T-helper 1 cell (primary cell): ENCODE data around the gene TES.
"Not testable (repeated sequence)": the region's sequence is repeated elsewhere in the genome, so short reads cannot be mapped to it uniquely, and the experiment has no call there.

Source experiments
- DNase-seq, 5 donors: peaks; one replicate each; pipeline ENCODE4 v3.0.0-alpha.2; 2012 to 2020

Gene TES

DNA sequence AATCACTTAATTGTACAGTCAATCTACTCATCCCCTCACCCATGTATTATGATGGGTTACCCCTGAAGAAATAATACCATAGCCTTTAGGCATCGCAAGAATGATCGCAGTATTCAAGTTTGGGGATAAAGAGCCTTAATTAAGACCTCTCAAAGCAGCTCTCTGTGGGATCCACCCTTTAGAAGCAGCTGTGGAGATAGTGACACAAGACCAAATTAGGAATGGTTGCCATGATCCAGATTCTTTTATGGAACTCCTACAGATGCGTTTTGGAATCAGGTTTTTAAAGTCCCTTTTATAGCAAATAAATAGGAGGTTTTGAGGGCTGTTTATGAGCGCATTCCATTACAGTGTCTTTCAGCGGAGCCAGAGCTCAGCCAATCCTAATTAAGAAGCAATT, 12.2 kb downstream of the TES start:
- no peak for DNase-seq

DNA sequence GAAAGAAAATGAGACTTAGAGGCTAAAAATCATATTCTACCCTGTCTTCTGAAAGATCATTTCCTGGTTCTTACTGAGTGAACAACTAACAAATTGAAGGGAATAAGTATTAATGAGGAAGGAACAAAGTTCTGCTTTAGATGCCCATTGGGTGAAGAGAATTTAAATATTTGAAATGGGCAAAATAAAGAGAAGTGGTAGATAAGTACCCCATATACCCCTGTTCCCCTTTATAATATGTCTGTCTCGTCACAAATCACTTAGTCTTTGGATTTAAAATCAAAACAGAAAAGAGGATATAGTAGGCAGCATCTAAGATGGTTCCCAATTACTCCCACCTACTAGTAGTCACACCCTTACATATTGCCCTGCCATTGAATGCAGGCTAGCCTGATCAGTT, 13.2 kb downstream of the TES start:
- DNase-seq, result no peak

DNA sequence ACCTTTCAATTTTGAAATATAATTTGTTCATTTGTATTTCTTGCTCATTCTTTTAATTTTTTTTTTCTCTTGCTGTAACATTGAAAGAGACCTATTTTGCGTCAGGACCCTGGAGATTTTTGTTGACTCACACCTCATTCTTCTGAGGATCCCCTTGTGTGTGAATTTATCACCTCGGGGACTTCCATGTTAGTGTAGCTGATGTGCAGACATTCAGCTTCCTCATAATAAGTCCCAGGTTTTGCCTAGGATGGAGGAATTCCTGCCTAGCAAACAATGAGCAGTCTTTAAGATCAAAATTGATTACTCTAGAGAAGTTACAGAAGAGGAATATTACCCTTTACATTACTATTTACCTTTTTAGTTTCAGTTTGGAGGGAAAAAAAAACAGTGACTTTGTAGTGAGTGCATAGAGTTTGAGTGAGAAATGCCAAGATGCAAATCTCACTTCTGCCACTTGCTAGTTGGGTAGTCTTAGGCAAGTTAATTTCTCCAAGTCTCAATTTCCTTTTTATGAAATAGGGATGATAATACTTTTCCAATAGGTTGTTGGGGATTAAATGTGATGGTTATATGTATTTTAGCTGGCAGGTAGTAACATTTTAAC, 14.3 kb downstream of the TES start:
- DNase-seq, result no peak

DNA sequence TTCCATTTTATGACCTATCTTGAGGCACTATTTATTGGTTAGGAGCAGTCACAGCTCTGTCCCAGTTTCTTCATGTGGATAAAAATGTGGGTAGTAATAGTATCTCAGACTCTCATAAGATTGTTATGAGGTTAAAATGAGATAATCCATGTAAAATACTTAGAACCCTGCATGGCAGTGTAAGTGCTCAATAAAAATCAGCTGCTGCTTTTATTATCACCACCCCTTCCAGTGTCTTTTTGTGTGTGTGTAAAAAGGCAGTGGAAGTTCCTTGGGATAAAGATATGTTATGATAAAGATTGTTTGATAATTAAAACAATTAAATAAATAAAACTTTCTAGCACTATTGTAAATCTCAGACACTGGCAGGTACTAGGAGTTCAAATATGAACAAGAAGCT, 15.5 kb downstream of the TES start:
- no peak for DNase-seq

DNA sequence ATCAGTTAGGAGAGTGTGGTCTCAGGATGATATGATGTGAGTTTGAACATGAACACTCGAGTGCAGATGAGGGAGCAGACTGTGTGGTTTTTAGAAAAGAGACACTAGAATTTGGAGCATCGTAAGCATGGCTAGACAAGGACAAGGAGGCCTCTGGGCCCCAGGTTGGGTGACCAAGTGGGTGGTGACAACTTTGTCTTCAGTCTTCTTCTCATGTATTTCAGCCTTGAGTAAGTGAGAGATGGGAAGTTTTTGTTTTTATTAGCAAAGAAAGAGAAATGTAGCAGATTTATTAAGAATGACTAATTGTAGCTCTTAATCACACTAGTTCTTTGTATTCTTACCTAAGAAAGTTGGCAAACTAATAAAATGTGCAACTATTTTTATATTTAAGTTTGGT, 16.3 kb downstream of the TES start:
- no peak for DNase-seq

DNA sequence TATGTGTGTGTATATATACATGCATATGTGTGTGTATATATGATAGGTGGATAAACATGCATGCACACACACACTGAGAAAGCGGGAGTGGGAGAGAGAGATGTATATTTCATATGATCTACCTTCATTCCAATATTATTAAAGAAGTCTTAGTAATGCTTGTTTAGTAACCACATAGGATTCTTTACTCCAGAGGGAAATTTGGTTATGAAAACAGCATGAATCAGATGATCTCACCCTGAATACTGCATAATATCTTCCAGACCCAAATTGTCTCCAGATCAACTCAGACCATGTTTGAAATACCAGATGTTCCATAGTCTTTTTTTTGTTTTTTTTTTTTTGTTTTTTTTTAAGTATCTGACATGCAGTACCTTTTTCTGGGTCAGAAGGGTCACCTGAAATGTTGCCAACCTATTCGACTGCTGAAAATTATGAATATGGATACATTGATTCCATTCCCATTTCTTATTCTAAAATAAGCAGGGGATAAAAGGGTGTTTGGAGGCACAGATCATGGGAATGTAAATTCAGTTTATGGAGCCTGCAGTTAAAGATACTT, 17.4 kb downstream of the TES start:
- DNase-seq, result no peak

DNA sequence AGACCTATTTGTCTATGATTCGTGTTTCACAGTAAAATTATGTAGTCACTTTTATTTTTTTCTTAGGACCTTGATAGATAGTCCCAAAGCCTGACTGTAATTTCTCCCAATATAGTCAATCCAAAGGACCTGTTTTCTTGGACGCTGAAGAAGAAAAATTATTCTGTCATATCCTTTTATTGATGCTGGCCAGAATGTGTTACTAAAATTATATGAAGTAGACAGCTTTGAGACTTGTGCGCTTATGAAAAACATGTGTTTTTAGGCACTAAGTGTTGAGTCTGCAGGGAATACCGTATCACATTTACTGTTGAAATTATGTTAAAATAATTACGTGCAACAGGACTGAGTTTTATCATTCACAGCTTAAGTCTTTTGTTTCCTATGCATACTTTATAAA, 17.9 kb downstream of the TES start:
- DNase-seq, result no peak

DNA sequence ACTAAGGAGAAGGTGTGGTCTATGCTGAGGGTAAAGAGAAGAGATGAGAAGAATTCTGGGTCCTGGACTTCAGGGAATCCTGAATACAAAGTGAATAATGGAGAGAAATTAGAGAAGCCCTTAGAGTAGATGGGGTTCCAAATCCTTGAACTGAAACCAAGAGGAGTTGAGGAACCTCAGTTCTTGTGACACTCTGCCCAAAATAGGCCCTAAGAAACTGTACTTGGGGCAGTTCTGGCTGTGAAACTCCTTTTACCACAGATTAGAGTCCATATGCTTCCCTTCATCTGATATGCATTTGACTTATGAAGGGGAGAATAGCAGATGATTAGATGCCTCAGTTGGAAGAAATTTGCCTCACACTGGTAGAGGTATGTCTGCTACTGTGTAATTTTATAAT, 19.0 kb downstream of the TES start:
- no peak for DNase-seq

DNA sequence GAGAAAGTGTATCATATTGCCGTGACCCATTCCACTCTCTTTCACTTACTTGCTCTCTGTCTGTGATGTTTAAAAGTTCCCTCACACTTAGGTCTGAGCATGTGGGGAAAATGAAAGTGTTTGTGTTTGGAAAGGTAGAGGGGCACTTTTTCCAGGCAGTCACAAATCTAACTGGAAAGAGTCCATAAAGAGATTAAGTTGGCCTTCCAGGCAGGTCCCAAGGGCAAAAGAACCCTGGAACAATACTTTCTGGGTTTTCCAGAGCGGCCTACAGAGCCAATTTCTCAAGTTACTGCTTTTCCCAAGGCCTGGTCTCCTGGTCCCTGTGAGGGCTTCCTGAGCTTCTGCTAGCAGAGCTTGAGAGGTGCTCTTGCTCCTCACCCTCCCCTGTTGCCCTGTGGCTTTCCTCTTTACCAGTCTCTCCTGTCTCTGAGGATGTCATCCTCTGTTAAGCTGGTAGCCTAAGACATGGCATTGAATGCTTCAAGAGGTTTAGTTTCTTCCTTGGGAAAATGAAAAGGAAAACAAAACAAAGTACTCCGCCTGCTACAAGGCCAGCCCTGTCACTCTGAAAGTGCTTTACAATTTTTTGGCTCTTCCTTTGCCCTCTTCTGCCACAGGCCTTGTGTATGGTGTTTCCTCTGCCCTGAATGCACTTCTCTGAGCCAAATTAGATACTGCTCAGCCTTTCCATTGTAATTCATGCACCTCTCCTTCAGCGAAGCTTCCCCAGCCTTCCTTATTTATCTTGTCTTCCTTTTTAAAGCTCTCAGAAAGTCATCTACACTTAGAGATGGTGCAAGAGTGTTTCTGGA, 20.1 kb downstream of the TES start:
- no peak for DNase-seq

DNA sequence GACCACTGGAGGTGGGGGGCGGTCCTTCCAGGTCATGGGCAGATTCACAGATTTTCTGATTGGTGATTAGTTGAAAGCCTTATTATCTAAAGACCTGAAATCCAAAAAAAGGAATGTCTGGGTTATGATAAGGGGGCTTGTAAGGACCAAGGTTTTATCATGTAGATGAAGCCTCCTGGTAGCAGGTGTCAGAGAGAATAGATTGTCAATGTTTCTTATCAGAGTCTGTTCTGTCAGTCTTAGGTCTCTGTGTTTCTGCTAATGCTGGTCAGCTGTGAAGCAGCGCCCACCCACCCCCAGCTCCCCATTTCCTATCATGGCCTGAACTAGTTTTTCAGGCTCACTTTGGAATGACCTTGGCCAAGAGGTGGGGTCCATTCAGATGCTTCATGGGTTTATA, 21.2 kb downstream of the TES start:
- DNase-seq, result no peak

DNA sequence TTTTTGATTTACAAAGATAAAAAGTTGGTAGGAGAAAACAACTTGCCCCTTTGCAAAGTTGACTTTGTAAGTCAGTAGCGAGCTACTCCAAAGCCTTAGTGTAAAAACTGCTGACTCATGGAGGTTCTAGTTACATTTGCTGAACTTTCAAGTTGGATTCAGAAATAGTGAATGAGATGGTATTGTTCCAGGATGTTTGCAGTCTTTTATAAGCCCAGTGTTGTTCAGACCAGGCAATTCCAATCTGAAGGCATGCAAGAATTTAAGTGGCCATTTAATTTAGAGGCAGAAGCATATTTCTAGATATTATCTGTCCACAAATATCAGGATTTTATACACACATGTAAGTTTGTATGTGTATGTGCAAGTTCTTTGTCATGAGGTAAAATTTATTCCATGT, 21.6 kb downstream of the TES start:
- no peak for DNase-seq

DNA sequence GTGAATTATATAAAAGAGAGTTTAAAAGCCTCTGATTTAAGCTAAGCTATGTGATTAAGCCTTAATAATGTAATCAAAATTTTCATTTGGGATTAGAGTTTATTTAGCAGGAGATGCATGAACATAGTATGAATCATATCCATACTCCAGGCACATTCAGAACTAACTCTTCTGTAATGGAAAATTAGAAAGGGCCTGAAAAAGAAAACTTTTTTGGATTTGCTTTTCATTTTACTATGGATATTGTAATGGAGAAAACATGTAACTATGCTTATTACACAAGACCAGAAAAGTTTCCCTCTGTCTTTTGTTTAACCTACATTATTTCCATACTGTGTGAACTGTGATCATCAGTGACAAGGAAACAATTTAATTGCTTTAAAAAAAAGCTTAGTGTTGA, 22.0 kb downstream of the TES start:
- DNase-seq, result no peak

DNA sequence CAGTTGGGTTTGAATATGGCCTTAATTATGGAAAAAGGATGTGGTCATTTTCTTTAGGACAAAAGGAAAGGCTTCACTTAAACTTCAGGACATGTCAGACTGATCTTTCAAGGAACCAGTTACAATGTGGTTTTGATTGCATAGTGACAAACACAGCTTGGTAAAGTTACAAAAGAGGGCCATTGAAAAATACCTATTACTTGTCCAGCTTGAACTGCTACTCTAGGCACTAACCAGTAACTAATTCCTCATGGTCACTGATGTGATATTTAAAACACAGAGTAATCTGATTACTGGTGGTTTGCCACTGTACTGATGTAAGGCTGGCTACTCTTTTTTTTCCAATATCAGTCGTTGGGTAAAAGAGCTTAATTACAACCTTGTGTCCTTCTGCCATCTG, 22.6 kb downstream of the TES start:
- no peak for DNase-seq

DNA sequence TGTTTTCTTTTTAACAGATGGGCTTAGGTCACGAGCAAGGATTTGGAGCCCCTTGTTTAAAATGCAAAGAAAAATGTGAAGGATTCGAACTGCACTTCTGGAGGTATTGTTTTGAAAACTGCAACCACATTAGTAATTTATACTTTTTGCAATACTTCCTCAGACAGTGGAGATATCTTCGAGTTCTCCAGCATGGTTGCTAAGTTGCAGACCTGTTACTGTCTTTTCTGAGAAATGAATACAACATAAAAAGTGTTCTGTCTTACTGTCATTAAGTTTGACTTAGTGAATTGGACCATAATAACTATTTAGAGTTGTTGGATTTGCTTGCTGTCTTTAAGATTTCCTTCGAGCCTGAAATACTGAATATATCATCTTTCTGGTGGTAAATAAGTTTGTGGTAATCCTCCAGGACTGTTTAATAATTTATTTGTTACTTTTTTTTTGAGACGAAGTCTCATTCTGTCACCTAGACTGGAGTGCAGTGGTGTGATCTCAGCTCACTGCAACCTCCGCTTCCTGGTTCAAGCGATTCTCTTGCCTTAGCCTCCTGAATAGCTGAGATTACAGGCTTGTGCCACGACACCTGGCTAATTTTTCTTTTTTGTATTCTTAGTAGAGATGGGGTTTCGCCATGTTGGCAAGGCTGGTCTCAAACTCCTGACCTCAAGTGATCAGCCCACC, 24.3 kb downstream of the TES start:
- no peak for DNase-seq

DNA sequence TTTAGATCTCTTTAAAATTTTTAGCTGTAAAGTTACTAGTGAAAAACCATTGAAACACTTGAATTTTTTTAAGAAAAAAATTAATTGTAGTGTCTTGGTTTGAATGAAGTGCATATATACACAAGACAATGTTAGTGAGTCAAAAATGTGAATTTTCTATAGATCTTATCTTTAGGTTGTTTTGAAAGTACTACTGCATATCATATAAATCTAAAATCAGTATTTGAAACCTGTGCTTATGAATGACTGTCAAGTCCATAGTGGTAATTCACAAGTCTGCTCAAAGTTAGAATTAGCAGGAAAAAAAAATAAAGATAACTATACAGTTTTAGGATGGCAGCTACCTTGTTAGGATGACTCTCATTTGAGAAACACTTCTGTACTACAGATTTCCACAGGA, 25.0 kb downstream of the TES start:
- DNase-seq, result no peak

DNA sequence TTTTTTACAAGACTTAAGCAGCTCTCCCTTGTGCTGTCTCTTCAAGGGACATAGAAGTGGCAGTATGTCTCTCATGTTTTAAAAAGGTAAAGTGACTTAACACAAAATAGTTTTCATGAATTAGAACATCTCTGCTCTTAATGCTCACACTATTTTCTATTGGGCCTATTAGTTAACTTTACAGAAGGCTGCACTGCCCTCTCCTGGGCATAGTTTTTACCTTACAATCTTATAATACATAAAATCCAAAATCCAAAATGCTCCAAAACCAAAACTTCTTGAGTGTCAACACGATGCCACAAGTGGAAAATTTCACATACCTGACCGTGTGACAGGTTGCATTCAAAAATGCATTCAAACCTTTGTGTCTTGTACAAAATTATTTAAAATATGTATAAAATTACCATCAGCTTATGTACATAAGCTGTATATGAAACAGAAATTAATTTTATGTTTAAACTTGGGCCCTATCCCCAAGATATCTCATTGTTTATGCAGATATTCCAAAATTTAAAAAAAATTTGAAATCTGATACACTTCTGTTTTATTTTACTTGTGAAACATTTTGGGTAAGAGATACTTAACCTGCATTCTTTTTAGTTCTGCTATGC, 25.8 kb downstream of the TES start:
- DNase-seq, result peak in 4 of 5 donors; percentile 27 to 57 (median 47)

DNA sequence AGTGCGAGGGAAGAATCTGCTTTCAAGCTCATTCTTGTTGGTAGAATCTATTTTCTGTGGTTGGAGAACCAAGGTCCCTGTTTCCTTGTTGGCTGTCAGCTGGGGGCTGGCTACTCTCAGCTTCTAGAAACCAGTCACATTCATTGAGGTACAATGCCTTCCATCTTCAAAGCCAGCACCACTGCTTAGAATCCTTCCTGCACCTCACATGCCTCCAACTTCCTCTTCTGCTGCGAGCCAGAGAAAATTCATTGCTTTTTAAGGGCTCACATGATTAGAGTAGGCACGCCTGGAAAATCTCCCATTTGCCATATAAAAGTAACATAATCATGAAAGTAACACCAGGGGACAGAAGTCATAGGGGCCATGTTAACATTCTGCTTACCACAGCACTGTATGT, 28.7 kb downstream of the TES start:
- DNase-seq, result no peak

DNA sequence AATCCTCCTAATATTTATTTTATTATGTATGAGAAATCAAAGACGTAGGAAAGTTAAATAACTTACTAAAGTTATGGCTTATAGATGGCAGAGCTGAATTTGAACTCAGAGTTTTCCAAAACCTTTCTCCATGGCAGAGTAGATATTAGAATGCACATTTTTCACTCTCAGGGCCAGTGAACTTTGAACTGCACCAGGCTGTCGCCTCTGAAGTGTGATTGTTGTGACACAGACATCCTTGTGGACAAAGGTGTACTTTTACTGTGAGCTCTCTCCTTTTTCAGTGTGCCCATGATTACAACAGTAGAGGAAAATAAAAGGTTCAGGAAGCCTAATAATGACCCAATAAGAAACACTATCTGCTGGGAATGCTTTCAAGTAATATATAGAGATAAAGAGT, 29.1 kb downstream of the TES start:
- no peak for DNase-seq

DNA sequence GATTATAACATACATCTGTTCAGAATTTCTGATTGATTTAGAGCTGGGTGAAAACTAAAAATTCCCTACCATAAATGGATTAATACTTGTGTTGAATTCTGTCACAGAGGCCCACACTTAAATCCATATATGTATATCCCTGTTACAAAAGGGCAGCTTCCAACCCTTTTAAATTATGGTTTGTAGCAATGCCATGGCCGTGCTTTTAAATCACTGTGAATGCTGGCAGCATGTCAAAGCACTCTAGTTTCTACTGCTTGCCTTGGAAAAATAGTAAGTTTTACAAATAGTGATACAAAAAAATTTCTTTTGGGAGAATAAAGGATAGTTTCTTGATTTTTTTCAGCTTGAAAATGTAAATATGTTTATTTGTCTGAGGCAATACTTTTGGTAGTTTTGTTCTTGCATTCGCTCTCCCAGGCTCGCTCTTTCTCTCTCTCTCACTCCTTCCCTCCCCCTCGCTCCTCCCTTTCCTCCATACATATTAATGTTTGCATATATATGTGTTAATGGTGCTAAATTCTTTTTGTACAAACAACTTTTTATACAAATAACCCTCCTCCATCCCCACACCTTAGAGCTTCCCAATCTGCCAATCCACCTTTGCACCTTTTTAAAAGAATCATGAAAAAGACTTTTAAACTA, 29.8 kb downstream of the TES start:
- DNase-seq, result no peak

DNA sequence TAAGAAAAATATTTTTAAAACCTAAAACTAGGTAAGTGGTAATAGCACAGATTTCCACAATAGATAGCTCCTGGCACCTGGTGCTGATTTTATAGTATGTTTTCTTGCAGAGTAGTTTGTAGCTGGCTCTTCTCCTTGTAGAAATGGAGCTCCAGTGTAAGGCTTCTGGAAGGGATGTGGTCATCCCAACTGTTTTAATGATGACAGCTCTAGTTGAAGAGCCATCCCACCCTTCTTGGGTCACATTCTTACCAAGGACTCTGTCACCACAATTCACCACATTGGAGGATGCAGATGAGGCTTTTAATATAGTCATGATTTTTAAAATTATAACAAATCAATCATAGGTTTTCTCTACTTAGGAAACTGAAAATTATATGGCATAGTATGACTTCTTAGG, 31.0 kb downstream of the TES start:
- no peak for DNase-seq

DNA sequence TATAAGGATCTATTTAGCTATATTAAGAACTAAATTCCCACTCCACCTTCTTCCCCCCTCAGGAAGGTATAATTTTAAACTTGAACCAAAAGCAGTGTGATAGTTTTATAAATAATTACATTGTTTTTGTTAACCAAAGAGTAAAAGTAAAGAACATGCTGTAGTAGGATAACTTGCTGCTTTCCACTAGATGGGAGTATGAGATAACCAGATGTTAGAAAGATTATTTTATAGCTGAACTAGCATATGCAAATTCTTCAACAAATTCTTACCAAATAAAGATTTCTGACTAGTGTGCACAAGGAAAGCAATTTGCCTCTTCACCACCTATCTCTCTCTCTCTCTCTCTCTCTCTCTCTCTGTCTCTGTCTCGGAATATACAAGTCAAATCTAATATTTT, 31.8 kb downstream of the TES start:
- DNase-seq, result no peak

DNA sequence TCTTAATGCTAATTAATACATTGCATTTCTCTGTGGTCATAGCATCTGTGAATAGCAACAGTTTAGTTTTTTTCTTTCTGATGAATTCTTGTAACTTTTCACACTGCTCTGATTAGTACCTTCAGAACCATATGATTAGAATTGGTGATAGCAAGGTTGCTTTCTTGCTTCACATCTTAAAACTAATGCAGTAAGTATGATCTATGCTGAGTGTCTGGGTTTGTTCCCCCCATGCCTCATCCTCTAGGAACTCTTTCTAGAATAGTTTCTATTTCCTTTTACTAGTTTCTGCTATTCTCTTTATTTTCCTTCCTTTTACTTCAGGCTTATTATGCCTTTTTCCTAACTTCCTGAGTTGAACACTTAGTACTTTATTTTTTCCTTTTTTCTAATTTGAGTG, 32.4 kb downstream of the TES start:
- DNase-seq, result no peak

DNA sequence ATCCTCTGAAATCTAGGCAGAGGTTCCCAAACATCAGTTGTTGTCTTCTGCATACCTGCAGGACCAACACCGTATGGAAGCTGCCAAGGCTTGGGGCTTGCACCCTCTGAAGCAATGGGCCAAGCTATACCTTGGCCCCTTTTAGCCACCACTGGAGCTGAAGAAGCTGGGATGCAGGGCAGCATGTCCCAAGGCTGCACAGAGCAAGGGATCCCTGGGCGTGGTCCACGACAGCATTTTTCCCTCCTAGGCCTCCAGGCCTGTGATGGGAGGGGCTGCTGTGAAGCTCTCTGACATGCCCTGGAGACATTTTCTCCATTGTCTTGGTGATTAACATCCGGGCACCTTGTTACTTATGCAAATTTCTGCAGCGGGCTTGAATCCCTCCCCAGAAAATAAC, 34.5 kb downstream of the TES start:
- not testable (repeated sequence) for DNase-seq
